ENCODE results near the gene RHBDD1.
"Not testable (repeated sequence)": the region's sequence is repeated elsewhere in the genome, so short reads cannot be mapped to it uniquely, and the experiment has no call there.

Gene RHBDD1

DNA sequence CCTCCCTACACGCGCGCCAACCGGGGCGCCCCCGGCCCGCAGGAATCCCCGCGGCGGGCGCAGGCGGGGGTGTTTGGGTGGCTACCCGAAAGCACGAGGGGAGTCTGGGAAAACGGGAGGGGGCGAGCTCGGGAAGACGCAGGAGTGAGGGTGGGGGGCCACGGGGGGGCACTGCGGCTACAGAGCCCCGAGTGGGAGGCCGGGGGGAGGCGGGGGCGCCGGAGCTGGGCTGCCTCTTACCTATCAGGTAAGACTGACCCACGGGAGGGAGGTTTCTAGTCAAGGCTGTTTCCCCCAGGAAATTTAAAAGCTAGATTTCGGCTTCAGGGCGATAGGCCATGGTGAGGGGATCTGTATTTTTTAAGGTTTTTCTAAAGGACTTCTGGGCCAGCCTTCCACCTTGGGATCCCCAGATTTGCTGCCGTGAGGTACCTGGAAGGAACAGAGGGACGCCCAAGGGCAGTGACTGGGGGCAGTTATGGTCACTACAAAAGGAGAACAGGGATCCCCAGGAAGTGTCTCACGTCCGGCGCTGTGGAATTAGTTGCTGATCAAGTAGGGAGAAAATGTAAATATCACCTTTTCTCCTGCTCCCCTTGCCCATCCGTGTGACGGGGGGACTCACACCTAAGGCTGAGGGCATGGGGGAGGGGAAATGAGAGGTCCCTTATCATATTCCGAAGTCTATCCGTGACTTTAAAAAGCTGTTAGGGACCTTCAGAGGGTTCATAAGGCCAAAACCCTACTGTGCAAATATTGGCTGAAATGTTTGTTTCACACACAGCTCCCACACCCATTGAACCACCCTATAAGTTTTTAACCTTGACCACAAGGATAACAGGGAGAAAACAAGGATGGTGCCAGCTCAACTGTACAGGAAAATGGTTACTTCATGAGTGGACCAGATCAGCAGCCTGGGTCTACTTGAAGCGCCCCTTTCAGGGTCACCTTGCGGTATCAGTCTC lies 35.6 kb upstream of the RHBDD1 start:
- DNase-seq: peak in 1 of 2 experiments; percentile 42

DNA sequence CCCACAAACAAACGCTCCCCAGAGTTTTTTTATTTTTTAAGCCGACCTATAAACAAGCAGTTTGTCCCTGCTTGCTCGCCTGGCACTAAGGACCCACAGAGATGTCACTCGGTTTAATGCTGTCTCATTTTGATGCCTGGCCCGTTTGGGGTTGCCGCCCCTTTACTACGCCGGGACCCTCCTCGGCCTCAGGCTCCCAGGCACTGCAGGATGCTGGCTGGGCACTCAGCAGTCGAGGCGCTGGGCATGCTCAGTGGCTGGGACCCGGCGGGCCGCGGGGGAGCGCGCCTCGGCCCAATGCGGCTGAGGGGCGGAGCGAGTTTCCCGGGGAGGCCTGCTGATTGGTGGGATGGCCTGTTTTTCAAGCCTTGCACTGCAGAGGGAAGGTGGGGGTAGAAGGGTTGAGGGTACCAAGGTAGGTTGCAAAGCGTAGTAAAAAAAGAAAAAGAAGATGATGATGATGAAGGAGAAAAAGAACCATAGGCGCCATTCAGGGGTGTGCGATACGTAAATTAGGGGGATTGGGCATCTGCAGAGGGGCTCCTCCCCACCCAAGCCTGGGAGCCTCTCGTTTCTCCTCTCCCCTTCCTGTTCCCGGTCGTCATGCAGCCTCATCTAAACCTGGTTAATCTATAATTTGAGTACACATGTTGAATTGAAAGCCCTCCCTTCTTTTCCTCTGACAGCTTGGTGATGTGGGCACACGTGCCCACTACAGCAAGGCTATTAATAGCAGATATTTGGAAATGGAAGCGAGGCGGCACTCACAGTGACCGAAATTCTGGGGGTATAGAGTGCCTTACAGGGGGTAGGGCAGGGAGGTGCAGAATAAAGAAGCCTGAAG lies 34.7 kb upstream of the RHBDD1 start:
- peak; percentile 80 to 90 for DNase-seq

DNA sequence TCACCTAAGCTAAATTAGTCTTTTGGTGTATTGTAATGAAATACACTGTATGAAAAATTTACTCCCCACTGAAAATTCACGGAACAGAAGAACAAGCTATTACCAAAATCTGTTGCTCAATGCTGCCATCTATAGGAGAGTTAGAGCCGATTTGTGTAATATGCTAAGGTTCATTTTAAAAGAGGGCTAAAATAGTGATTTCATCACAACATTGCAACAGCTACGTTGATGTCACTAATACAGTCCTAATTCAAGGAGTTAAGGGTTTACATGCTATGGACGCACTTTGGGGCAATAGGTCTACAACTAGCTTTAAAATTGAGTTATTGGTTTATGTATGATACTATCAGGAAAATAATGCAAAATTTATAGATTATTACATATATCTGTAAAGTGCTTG lies 33.3 kb upstream of the RHBDD1 start:
- DNase-seq: peak; percentile 36 to 81

DNA sequence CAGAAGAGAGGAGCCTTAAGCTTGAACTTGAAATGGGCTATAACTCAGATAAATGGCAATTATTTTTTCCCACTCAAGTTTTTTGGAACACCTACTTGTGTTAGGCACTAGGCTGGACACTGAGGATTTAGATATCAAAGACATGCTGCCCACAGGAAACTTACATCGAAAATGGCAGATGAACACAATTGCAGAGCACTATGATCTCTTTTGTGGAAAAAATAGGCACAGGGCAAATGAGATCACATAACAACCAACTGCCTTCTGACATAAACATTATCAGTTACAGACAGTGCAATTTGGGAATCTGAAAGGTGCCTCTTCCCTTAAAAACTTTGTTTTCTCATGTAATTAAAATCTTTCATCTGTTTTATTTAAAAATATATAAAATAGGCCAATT lies 32.4 kb upstream of the RHBDD1 start:
- DNase-seq: no peak

DNA sequence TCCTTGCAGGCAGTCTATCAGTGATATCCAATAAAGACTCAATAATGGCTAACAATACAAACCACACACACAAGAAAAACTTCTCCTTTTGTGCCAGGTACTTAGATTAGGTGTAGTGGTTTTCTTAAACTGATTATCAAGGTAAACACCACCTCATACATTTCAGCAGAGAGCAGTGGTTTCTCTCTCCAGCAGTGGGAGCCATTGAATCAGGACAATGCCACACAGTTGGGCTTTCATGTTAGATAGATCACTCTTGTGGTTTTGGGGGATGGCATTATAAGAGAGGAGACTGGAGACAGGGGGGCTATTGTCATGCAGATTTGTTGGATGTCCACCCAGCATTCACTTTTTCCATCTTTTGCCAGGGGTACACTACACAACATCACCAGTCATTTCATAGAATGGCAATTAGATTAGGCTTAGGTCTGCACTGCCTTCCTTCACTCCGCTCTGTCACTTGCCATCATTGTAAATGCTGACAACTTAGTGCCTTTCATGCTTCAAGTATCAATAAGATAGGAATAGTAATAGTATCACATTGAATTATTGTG lies 22.6 kb upstream of the RHBDD1 start:
- DNase-seq: peak in 1 of 2 experiments; percentile 43

DNA sequence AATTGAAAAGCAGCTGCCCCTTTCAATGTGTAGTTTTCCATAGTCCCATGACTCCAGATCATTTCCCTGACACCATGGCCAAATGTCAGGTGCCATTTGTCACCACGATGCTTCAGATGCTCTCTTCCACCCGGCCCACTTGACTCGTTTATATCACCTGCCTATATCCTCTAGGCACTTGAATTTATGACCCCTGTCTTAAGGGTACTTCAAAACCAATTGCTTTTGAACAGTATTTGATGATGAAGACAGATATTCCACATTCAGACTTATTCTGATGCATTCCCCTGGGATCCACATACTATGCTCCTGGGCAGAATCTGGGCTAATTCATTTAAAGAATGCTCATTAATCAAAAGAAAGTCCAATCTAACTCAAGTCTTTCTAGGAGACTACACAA lies 16.9 kb upstream of the RHBDD1 start:
- DNase-seq: no peak

DNA sequence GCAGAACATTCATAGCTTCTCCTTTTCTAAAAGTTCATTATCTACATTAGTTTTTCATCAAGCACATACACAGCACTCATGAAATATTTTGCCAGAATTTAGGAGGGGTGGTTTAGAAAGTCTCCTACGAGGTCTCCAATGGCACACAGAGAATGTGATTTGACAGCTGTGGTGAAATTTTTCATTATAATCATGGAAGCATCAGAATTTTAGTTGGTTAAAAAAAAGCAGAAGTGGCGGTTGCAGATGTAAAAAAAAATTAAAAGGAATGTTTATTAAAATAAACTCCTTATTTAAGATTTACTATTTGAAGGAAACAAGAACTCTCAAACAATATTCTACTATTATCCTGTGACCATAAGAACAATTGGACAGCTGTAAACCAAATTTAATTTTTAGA lies 10.8 kb upstream of the RHBDD1 start:
- no peak for DNase-seq

DNA sequence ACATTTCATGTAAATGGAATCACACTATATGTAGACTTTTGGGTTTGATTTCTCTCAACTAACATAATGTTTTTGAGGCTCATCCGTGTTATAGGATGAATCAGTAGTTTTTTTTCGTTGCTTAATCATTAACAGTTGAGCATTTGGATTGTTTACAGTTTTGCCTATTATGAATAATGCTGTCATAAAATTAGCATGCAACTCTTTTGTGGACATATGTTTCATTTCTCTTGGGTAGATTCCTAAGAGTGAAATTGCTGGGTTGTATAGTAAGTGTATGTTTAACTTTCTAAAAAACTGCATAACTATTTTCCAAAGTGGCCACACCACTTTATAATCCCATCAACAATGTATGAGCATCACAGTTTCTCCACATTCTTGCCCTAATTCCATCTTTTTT lies 7.7 kb upstream of the RHBDD1 start:
- DNase-seq: no peak

DNA sequence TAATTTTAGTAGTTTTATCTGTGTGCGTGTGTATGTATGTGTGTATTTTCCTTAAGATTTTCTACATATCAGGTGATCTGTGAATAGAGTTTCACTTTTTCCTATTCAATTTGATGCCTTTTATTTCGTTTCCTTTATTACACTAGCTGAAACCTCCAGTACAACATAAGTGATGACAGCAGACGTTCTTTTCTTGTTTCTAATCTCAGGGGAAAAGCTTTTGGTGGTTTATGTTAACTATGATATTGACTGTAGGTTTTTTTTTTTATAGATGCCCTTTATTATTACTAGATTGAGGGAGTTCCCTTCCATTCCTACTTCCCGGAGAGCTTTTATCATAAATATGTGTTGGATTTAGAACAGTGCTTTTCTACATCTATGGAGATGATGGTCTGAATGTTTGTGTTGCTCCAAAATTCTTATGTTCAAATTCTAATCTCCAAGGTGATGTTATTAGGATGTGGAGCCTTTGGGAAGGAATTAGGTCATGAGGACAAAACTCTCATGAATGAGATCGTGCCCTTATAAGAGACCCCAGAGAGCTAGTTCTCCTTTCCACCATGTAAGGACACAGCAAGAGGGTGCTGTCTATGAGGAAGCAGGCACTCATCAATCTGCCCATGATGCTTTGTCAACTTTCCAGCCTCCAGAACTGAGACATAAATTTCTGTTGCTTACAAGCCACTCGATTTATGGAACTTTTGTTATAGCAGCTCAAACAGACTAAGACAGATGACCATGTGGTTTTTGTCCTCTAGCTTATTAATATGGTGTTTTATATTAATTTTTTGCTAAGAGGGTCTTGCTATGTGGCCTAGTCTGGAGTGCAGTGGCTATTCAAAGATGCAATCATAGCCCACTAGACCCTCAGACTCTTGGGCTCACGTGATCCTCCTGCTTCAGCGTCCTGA lies 5.9 kb upstream of the RHBDD1 start:
- no peak for DNase-seq

DNA sequence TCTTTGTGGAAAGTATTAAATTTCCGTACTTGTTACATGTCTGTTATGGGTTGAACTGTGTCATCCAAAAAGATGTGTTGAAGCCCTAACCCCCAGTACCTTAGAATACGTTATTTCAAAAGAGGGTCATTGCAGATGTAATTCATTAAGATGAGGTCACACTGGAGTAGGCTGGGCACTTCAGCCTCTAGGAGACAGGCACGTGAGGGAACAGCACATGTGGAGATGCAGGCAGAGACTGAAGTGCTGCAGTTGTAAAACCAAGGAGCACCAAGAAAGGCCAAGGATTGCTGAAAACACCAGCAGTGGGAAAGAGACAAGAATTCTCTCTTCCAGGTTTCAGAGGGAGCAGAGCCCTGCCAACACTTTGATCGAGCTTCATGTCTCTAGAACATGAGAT lies 4.6 kb upstream of the RHBDD1 start:
- DNase-seq: no peak

DNA sequence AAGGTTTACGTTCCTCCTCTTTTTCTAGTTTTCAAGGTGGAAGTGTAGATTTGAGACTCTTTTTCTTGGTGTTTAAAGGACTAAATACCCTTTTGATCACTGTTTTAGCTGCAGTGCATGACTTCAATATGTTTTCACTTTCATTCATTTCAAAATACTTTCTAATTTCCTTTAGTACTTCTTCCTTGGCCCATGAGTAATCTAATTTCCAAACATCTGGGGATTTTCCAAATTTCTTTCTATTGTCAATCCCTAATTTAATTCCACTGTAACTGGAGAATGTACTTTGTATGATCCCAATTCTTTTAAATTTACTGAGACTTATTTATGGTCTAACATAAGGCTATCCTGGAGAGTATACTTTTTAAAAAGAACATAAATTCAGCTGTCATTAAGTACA lies 3.8 kb upstream of the RHBDD1 start:
- no peak for DNase-seq

DNA sequence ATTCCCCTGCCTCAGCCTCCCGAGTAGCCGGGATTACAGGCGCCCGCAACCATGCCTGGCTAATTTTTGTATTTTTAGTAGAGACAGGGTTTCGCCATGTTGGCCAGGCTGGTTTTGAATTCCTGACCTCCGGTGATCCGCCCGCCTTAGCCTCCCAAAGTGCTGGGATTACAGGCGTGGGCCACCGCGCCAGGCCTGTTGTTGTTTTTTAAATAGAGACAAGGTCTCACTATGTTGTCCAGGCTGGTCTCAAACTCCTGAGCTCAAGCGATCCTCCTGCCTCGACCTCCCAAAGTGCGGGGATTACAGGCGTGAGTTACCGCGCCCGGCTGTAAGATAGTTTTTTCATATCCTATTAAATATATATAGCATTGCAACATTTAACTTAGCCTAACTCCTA lies 974 bp upstream of the RHBDD1 start:
- DNase-seq: not testable (repeated sequence)

DNA sequence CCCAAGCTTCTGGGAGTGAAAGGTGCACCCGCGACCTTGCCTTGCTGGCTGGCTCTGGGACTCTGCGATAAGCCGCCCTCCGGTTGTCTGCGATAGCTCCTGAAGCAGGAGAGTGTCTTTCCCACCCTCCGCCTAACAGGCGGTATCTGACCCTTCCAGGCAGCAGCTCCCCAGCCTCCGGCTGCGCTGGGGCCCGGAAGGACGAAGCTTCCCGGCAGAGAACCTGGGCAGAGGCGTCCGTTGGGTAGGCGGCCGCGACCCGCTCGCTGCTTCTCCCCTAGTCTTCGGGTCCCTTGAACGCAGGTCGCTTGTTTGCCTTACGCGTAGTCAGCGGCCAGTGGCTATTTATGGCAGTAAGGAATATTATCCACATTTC lies 446 bp upstream of the RHBDD1 start:
- peak in 1 of 2 experiments; percentile 82 for DNase-seq

DNA sequence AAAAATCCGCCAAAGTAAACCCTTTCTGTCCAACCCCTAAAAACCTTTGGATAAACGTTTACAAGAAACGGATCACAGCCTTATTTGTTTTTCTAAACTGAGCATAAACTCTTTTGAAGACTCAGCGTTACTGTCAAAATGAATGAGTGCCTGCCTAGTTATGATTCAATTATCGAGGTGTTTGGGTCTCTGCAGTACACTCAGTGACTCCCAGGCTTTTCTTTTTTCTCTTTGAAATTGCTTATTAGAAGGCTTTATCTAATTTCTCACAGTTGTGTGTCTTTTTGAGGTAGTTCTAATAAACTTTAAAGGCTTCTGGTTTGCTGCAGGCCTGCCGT lies 663 bp downstream of the RHBDD1 start:
- DNase-seq: no peak

DNA sequence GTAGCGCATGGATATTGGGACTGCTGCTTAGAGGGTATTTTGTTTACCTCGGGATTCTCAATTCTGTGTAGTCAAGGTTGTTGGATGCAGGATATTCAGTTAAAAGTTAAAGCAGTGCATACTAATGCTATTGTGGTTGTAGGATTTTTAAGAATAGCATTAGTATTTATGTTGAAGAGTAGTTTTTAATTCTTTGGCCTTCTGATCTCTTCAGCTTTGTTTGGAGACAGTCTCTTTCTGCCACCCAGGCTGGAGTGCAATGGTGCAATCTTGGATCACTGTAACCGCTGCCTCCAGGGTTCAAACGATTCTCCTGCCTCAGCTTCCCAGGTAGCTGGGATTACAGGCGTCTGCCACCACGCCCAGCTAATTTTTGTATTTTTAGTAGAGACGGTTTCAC lies 1.5 kb downstream of the RHBDD1 start:
- DNase-seq: no peak

DNA sequence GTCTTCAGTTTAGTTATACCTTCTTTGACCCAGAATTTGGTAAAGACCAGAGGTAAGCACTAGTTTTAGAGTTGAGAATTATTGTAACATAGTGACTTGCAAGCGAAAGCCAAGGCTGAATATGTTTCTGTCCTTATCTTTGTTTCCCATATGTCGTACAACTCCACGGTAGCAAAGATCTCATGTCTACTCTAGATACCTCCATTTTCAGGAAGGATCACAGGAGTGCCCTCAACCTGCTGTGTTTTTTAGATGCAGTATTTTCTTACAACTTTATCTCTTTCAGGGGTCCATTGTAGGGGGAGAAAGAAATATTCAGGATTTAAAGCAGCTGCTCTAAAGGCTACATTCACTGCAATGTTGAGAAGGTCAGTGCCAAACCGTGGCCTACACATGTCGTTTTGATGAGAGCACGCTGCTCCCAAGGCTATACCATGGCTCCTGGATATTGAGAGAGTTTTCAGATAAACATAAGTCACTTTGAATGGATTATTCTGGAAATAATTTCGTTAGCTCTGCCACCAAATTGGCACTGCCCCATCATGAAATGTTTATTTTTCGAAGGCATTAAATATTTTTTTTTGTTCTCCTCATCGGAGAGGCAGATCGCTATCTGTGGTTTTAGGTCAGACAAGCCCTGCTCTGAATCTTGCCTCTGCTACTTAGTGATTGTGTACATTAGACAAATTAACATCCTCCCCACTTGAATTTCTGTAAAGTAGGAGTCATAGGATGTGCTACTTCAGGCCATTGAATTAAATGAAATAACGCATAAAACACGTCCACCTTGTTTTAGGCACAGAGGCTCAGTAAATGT lies 2.1 kb downstream of the RHBDD1 start:
- no peak for DNase-seq

DNA sequence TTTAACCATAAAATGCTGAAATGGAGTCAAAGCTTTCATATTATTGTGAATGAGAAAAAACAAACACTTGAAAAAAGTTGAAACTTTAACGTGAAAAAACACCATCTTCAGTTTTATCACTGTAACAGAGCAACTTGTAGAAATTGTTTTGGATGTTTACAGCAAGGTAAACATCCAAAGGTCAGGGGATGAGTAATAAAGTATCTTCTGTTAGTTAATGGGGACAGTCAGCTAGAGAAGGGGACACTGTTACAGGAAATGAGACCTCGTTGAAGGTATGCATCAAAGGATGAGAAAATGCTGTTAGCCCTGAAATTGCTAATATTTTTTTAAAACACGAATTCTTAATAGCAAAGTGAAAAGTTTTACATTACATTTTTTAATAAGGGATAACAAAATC lies 2.9 kb downstream of the RHBDD1 start:
- DNase-seq: no peak

DNA sequence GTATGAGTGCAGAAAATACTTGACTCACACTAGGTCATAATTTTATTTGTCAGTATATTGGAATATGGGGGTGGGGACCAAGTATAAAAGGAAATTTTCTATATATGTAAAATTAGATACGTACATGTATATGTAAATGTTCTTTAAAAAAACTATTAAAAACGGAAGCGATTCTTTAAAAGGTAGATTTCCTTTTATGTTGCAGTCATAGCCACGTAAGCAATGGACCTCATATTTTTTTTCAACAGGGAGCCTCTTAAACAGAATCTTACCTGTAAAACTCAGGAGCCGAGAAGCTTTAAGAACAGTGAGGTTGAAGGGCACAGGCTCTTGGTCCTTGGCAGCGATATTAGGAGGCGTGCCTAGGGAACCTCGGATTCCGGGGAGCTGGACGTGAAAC lies 3.3 kb downstream of the RHBDD1 start:
- DNase-seq: no peak

DNA sequence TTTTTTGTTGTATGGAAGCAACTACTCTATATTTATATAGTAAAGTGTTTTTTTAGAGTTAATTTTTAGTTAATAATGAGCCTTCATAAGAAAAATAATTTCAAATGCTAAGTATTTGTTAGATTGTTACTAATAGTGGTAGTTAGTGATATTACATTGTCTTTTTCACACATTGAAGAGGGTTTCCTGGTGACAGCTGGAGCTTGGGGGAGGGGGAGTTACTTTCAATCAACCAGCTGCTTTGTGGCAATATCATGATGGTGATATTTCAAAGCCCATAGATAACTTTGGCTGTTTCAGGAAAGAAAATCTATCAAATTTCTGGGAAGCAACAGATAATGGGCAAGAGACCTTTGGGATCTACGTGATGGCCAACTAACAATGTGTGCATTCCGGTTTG lies 4.1 kb downstream of the RHBDD1 start:
- peak in 1 of 2 experiments; percentile 24 for DNase-seq

DNA sequence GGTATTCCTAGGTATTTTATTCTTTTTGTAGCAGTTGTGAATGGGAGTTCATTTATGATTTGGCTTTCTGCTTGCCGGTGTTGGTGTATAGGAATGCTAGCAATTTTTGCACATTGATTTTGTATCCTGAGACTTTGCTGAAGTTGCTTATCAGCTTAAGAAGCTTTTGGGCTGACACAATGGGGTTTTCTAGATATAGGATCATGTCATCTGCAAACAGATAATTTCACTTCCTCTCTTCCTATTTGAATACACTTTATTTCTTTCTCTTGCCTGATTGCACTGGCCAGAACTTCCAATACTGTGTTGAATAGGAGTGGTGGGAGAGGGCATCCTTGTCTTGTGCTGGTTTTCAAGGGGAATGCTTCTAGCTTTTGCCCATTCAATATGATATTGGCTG lies 7.1 kb downstream of the RHBDD1 start:
- DNase-seq: not testable (repeated sequence)

DNA sequence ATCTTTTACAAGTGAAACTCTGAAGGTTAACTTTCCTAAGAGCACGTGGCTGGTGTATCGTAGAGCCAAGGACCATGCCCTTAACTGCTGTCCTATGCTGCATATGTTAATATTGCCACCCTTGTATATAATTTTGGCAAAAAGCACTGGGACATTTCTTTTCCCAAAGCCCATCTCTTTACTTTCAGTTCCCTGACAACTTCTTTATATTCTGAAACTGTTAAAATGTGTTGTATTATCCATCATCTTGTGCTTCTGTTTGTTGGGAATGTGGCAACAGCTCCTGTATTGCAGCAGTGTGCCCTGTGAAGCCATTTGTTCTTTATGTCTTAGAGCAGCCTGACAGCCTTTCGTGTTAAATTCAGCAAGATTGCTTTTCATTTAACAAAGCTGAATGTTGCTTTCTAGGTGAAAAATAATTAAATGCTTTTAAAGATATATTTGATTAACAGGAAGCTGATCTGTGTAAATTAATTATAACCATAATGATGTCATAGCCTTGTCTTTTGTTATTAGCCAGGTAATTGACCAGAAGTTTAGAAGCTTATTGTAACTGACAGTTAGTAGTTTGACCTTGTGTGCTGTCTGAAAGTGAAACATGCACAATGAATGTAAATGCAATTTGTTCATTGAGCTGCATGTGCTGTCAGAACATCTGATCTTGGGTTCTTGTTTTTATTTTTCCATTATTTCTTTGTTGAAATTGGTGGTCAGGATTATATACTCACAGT lies 9.7 kb downstream of the RHBDD1 start:
- DNase-seq: no peak
